Stimulated activated CD4-positive, alpha-beta T cell treated with anti-CD3 and anti-CD28 coated beads, TNF-alpha, amount 100 ng/mL, for 24 hours (primary cell): ENCODE data around the gene SH3RF1.

Experiments used
- DNase-seq, 3 experiments: peaks; one replicate each; pipeline ENCODE4 v3.0.0-alpha.2; 2020; ENCODE audit warnings: low read depth in 3 of 3

The SH3RF1 gene

GRCh38 chr4:169251291-169252235 lies 19.2 kb downstream of the SH3RF1 start:
- DNase-seq: no peak

- DNase-seq: no peak
These were observed 20.0 kb downstream of the SH3RF1 start for GRCh38 chr4:169250796-169251195.

GRCh38 chr4:169249999-169250398 lies 20.8 kb downstream of the SH3RF1 start:
- no peak for DNase-seq

- DNase-seq: no peak
These were observed 21.4 kb downstream of the SH3RF1 start for GRCh38 chr4:169249214-169249973.

GRCh38 chr4:169248645-169249044 lies 22.1 kb downstream of the SH3RF1 start:
- no peak for DNase-seq

GRCh38 chr4:169246957-169247396 lies 23.8 kb downstream of the SH3RF1 start:
- DNase-seq: no peak

GRCh38 chr4:169246279-169246678 lies 24.5 kb downstream of the SH3RF1 start:
- no peak for DNase-seq

- no peak for DNase-seq
These were observed 25.7 kb downstream of the SH3RF1 start for GRCh38 chr4:169245061-169245460.

GRCh38 chr4:169243825-169244609 lies 26.7 kb downstream of the SH3RF1 start:
- no peak for DNase-seq

GRCh38 chr4:169241464-169241863 lies 29.3 kb downstream of the SH3RF1 start:
- DNase-seq: no peak

- no peak for DNase-seq
These were observed 31.4 kb downstream of the SH3RF1 start for GRCh38 chr4:169239221-169239905.

GRCh38 chr4:169238445-169238844 lies 32.3 kb downstream of the SH3RF1 start:
- DNase-seq: no peak

GRCh38 chr4:169236873-169237626 lies 33.7 kb downstream of the SH3RF1 start:
- DNase-seq: no peak

- no peak for DNase-seq
These were observed 34.7 kb downstream of the SH3RF1 start for GRCh38 chr4:169236078-169236477.

GRCh38 chr4:169234137-169234855 lies 36.5 kb downstream of the SH3RF1 start:
- DNase-seq: no peak

- no peak for DNase-seq
These were observed 37.1 kb downstream of the SH3RF1 start for GRCh38 chr4:169233691-169234090.

GRCh38 chr4:169231647-169232262 lies 39.0 kb downstream of the SH3RF1 start:
- DNase-seq: no peak

GRCh38 chr4:169229571-169230028 lies 41.2 kb downstream of the SH3RF1 start:
- DNase-seq: no peak

GRCh38 chr4:169228076-169228475 lies 42.7 kb downstream of the SH3RF1 start:
- no peak for DNase-seq
